ENCODE data around the gene NT5C.

NT5C gene

GRCh38 chr17:75090871-75091854, 40.4 kb downstream of the NT5C start:
- DNase-seq, result no peak

GRCh38 chr17:75088465-75089417, 42.8 kb downstream of the NT5C start:
- no peak for DNase-seq

GRCh38 chr17:75087558-75088453, 43.7 kb downstream of the NT5C start, which contains the start of gene SLC16A5:
Gene SLC16A5, plus strand, starts transcription at chr17:75087954. Its CDS starts 5,683 bp downstream, at chr17:75093637.
- peak; percentile 8 for DNase-seq

- no peak for DNase-seq
These were observed 44.4 kb downstream of the NT5C start for GRCh38 chr17:75087182-75087557.

- DNase-seq, result no peak
These were observed 44.9 kb downstream of the NT5C start for GRCh38 chr17:75086496-75087181.

GRCh38 chr17:75084039-75084660, 47.4 kb downstream of the NT5C start:
- DNase-seq, result no peak

- no peak for DNase-seq
These were observed 48.9 kb downstream of the NT5C start for GRCh38 chr17:75082683-75083082.

- no peak for DNase-seq
These were observed 49.7 kb downstream of the NT5C start for GRCh38 chr17:75081611-75082540.
